ENCODE data around the gene COL16A1.

COL16A1 gene

DNA sequence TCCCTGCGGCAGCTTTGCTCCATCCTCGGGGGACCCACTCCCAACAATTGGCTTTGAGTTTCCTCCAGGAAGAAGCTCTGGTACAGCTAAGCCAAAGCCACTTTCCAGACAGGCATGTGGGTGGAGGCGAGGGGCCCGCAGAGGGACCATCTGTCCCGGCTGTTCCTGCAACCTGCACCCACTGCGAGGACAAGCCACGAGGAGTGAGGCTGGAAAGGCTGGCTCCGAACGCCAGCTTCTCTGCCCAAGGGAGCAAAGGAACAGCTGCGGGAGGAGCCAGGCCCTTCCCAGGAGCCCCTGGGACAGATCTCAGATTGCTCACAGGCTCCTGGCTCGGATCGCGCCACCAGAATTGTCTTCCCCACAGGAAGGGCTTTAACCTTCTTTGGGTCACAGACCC lies 30.8 kb downstream of the COL16A1 start:
- H3K4me2 ChIP-seq (ENCODE audit: low read depth, low read length, poor library complexity, severe bottlenecking) = no peak overlapping the region
- no peaks in the 10 kb centered on the region for H3F3A ChIP-seq (ENCODE audit: low read depth)
- no peak overlapping the region for H3K9ac ChIP-seq (ENCODE audit: low read depth, low read length, poor library complexity, severe bottlenecking)
- peaks cover 4% of the 10 kb centered on the region for H3K4me1 ChIP-seq (ENCODE audit: insufficient read depth, low read length, poor library complexity, severe bottlenecking)
- no peak overlapping the region for H3K4me3 ChIP-seq (ENCODE audit: low read length, poor library complexity, severe bottlenecking)
- no peaks in the 10 kb centered on the region for H3K36me3 ChIP-seq (ENCODE audit: insufficient read depth, low read length)
- H3K9me3 ChIP-seq (ENCODE audit: insufficient read depth, low read depth, low read length) = no peaks in the 10 kb centered on the region
- no peaks in the 10 kb centered on the region for H3K9me2 ChIP-seq (replicated peaks; ENCODE audit: low read depth, low read length)
- no peaks in the 10 kb centered on the region for H3K79me2 ChIP-seq (ENCODE audit: insufficient read depth, low read length)
- H2AFZ ChIP-seq (ENCODE audit: low read length) = no peak overlapping the region
- no peaks in the 10 kb centered on the region for H4K20me1 ChIP-seq (ENCODE audit: insufficient read depth, low read length, poor library complexity, severe bottlenecking)
- TF ChIP-seq EZH2phosphoT487 (IDR thresholded peaks at IDR 0.05; ENCODE audit: borderline replicate concordance) = no peak
- TF ChIP-seq CTCF (conservative IDR thresholded peaks at IDR 0.05; ENCODE audit: low read length) = no peak
- no peaks in the 10 kb centered on the region for H3K27me3 ChIP-seq (ENCODE audit: insufficient read depth, low read length, poor library complexity, severe bottlenecking)

DNA sequence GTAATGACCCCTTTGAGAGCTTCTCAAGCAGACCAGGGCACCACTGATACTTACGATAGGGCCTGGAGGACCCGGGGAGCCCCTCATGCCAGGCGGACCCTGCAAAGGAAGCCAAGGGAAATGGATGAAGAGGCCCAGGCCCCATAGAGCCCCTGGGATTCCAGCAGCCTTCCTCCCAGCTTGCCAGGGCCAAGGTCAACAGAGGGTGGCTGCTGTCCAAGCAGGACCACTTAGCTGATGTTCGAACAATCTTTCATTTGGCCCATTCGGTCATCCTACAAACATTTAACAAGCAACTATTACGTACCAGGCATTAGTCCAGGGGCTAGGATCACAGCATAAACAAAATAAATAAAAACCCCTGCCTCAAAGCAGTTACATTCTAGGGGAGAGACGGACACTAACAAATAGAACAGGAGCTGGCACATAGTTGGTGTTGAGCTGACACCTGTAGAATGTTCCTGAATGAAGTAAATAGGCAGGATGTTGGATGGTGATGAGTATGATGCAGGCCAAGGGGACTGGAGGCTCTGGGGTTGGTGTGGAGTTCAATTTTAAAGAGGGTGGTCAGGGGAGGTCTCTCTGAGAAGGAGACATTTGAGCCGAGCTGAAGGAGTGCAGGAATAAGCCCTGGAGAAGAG lies 32.1 kb downstream of the COL16A1 start:
- TF ChIP-seq EZH2phosphoT487 (IDR thresholded peaks at IDR 0.05; ENCODE audit: borderline replicate concordance) (no peak), CTCF (conservative IDR thresholded peaks at IDR 0.05; ENCODE audit: low read length) (no peak)

GRCh38 chr1:31671147-31671546 lies 32.7 kb downstream of the COL16A1 start:
- Histone ChIP-seq H3F3A (ENCODE audit: low read depth) (no peaks in the 10 kb centered on the region), H3K9me3 (ENCODE audit: insufficient read depth, low read depth, low read length) (no peaks in the 10 kb centered on the region), H3K4me2 (ENCODE audit: low read depth, low read length, poor library complexity, severe bottlenecking) (no peak overlapping the region), H3K9ac (ENCODE audit: low read depth, low read length, poor library complexity, severe bottlenecking) (no peak overlapping the region), H3K36me3 (ENCODE audit: insufficient read depth, low read length) (no peaks in the 10 kb centered on the region), H3K4me3 (ENCODE audit: low read length, poor library complexity, severe bottlenecking) (no peak overlapping the region), H3K4me1 (ENCODE audit: insufficient read depth, low read length, poor library complexity, severe bottlenecking) (peaks cover 4% of the 10 kb centered on the region), H2AFZ (ENCODE audit: low read length) (no peak overlapping the region), H3K27me3 (ENCODE audit: insufficient read depth, low read length, poor library complexity, severe bottlenecking) (no peaks in the 10 kb centered on the region), H3K79me2 (ENCODE audit: insufficient read depth, low read length) (no peaks in the 10 kb centered on the region), H3K9me2 (replicated peaks; ENCODE audit: low read depth, low read length) (no peaks in the 10 kb centered on the region), H4K20me1 (ENCODE audit: insufficient read depth, low read length, poor library complexity, severe bottlenecking) (no peaks in the 10 kb centered on the region)
- TF ChIP-seq EZH2phosphoT487 (IDR thresholded peaks at IDR 0.05; ENCODE audit: borderline replicate concordance) = no peak
- no peak for TF ChIP-seq CTCF (conservative IDR thresholded peaks at IDR 0.05; ENCODE audit: low read length)

More for the DNA sequence above, 32.1 kb downstream of the COL16A1 start:
- no peak overlapping the region for H2AFZ ChIP-seq (ENCODE audit: low read length)
- no peaks in the 10 kb centered on the region for H3K9me3 ChIP-seq (ENCODE audit: insufficient read depth, low read depth, low read length)
- no peaks in the 10 kb centered on the region for H4K20me1 ChIP-seq (ENCODE audit: insufficient read depth, low read length, poor library complexity, severe bottlenecking)
- H3K9ac ChIP-seq (ENCODE audit: low read depth, low read length, poor library complexity, severe bottlenecking) = no peak overlapping the region
- no peaks in the 10 kb centered on the region for H3F3A ChIP-seq (ENCODE audit: low read depth)
- no peaks in the 10 kb centered on the region for H3K36me3 ChIP-seq (ENCODE audit: insufficient read depth, low read length)
- H3K4me2 ChIP-seq (ENCODE audit: low read depth, low read length, poor library complexity, severe bottlenecking) = no peak overlapping the region
- no peaks in the 10 kb centered on the region for H3K27me3 ChIP-seq (ENCODE audit: insufficient read depth, low read length, poor library complexity, severe bottlenecking)
- no peaks in the 10 kb centered on the region for H3K9me2 ChIP-seq (replicated peaks; ENCODE audit: low read depth, low read length)
- no peaks in the 10 kb centered on the region for H3K79me2 ChIP-seq (ENCODE audit: insufficient read depth, low read length)
- H3K4me3 ChIP-seq (ENCODE audit: low read length, poor library complexity, severe bottlenecking) = no peak overlapping the region
- peaks cover 4% of the 10 kb centered on the region for H3K4me1 ChIP-seq (ENCODE audit: insufficient read depth, low read length, poor library complexity, severe bottlenecking)

Measured in Loucy (cell line).